Measurements from ENCODE around the gene GUCA1A.

Gene GUCA1A

GRCh38 chr6:42158011-42158410, 15.2 kb upstream of the GUCA1A start:
- no peak for TF ChIP-seq CTCF (conservative IDR thresholded peaks at IDR 0.05)
- no peak overlapping the region for H3K27ac ChIP-seq

GRCh38 chr6:42158631-42159030, 14.5 kb upstream of the GUCA1A start:
- TF ChIP-seq CTCF (conservative IDR thresholded peaks at IDR 0.05) = no peak
- no peak overlapping the region for H3K27ac ChIP-seq

GRCh38 chr6:42159431-42160024, 13.6 kb upstream of the GUCA1A start:
- TF ChIP-seq CTCF (conservative IDR thresholded peaks at IDR 0.05) = no peak
- no peak overlapping the region for H3K27ac ChIP-seq

- no peak overlapping the region for H3K27ac ChIP-seq
These were observed 10.8 kb upstream of the GUCA1A start for GRCh38 chr6:42162384-42162783.

GRCh38 chr6:42162812-42163211, 10.4 kb upstream of the GUCA1A start:
- no peak for TF ChIP-seq CTCF (conservative IDR thresholded peaks at IDR 0.05)
- H3K27ac ChIP-seq = no peak overlapping the region

More at GRCh38 chr6:42162384-42162783, 10.8 kb upstream of the GUCA1A start:
- TF ChIP-seq CTCF (conservative IDR thresholded peaks at IDR 0.05) = no peak

GRCh38 chr6:42163981-42164380, 9.2 kb upstream of the GUCA1A start:
- no peak for TF ChIP-seq CTCF (conservative IDR thresholded peaks at IDR 0.05)
- H3K27ac ChIP-seq = no peak overlapping the region

GRCh38 chr6:42165016-42165415, 8.1 kb upstream of the GUCA1A start:
- H3K27ac ChIP-seq = no peak overlapping the region
- no peak for TF ChIP-seq CTCF (conservative IDR thresholded peaks at IDR 0.05)

Data from VCaP (cell line).